Neural cell (in vitro differentiated cells): ENCODE measurements around the gene SLC66A1. TPM values are rescaled to one million over a fixed set of nuclear protein-coding genes. Genes with fewer than 3 reads are reported as not detected.
"Not testable (repeated sequence)": the region's sequence is repeated elsewhere in the genome, so short reads cannot be mapped to it uniquely, and the experiment has no call there.

Experiments
- H2AFZ ChIP-seq: fragments of 200-600, 300-800 bp; sonication (generic), shearing (Covaris generic); 2 replicates; pipeline ENCODE4 v1.6.0; 2014; ENCODE audit warnings: low read depth, mild to moderate bottlenecking, antibody characterized with exemption, low read length, moderate library complexity
- H3F3A ChIP-seq: fragments of 200-600 bp; shearing (Covaris generic); 2 replicates; pipeline ENCODE4 v1.6.1; 2016; ENCODE audit warnings: mild to moderate bottlenecking, moderate library complexity, mixed read lengths, antibody characterized with exemption, low read length; ENCODE audit not compliant: insufficient read depth, poor library complexity, severe bottlenecking
- H3K27ac ChIP-seq: fragments of 200-600, 300-800 bp; sonication (generic), shearing (Covaris generic); 2 replicates; pipeline ENCODE4 v1.5.1; 2014; ENCODE audit warnings: mild to moderate bottlenecking, low read length, moderate library complexity
- H3K27me3 ChIP-seq: fragments of 300-800, 200-600 bp; sonication (generic), shearing (Covaris generic); 2 replicates; pipeline ENCODE4 v1.6.0; 2014; ENCODE audit warnings: mild to moderate bottlenecking, low read depth, low read length, moderate library complexity; ENCODE audit not compliant: insufficient read depth
- H3K36me3 ChIP-seq: fragments of 300-800, 200-600 bp; sonication (generic), shearing (Covaris generic); 2 replicates; pipeline ENCODE4 v1.5.1; 2014; ENCODE audit warnings: mild to moderate bottlenecking, antibody characterized with exemption, low read length, moderate library complexity; ENCODE audit not compliant: insufficient read depth
- H3K4me2 ChIP-seq: fragments of 300-800, 200-600 bp; sonication (generic), shearing (Covaris generic); 2 replicates; pipeline ENCODE4 v1.6.0; 2014; ENCODE audit warnings: mild to moderate bottlenecking, low read length
- H3K4me3 ChIP-seq: fragments of 300-800, 200-600 bp; sonication (generic), shearing (Covaris generic); 2 replicates; pipeline ENCODE4 v1.5.1; 2014; ENCODE audit warnings: mild to moderate bottlenecking, low read length, moderate library complexity
- H3K79me2 ChIP-seq: fragments of 200-600 bp; shearing (Covaris generic); replicated peaks from 2 replicates; pipeline ENCODE4 v1.6.0; 2014; ENCODE audit warnings: mild to moderate bottlenecking, low read length, moderate library complexity; ENCODE audit not compliant: insufficient read depth
- H3K9ac ChIP-seq: fragments of 300-800, 200-600 bp; sonication (generic), shearing (Covaris generic); 2 replicates; pipeline ENCODE4 v1.6.1; 2016; ENCODE audit warnings: mild to moderate bottlenecking, low read length, mixed read lengths
- H3K9me2 ChIP-seq: fragments of 200-600 bp; shearing (Covaris generic); 2 replicates; pipeline ENCODE4 v1.6.1; 2016; ENCODE audit warnings: mild to moderate bottlenecking, low read length, mixed read lengths; ENCODE audit not compliant: insufficient read depth
- H3K9me3 ChIP-seq: fragments of 200-600, 300-800 bp; sonication (generic), shearing (Covaris generic); 2 replicates; pipeline ENCODE4 v1.6.1; 2016; ENCODE audit warnings: mild to moderate bottlenecking, mixed run types, low read length, moderate library complexity, mixed read lengths
- H4K20me1 ChIP-seq: fragments of 200-600 bp; shearing (Covaris generic); 2 replicates; pipeline ENCODE4 v1.6.1; 2016; ENCODE audit warnings: mild to moderate bottlenecking, mixed run types; ENCODE audit not compliant: insufficient read depth
- CTCF ChIP-seq: fragments of 450-650 bp; IDR thresholded peaks from 2 replicates; pipeline ENCODE4 v1.5.1; 2014; ENCODE audit warnings: antibody characterized with exemption, mild to moderate bottlenecking, moderate library complexity; ENCODE audit not compliant: poor library complexity, severe bottlenecking
- EP300 ChIP-seq: fragments of 450-650 bp; conservative IDR thresholded peaks from 2 replicates; pipeline ENCODE4 v1.6.1; 2014; ENCODE audit warnings: antibody characterized with exemption, mild to moderate bottlenecking, moderate library complexity; ENCODE audit not compliant: poor library complexity, severe bottlenecking
- EZH2 ChIP-seq: fragments of 200-600, 300-800 bp; shearing (Covaris generic), sonication (generic); IDR thresholded peaks from 2 replicates; pipeline ENCODE4 v1.6.1; 2014; ENCODE audit warnings: antibody characterized with exemption, low read length, borderline replicate concordance, mild to moderate bottlenecking; ENCODE audit not compliant: insufficient read depth, poor library complexity, severe bottlenecking
- MXI1 ChIP-seq: fragments of 450-650 bp; conservative IDR thresholded peaks from 2 replicates; pipeline ENCODE4 v1.6.1; 2014; ENCODE audit warnings: antibody characterized with exemption, mild to moderate bottlenecking; ENCODE audit not compliant: poor library complexity, severe bottlenecking
- POLR2AphosphoS5 ChIP-seq: IDR thresholded peaks from 2 replicates; pipeline ENCODE4 v1.6.1; 2012
- RAD21 ChIP-seq: fragments of 450-650 bp; conservative IDR thresholded peaks from 2 replicates; pipeline ENCODE4 v1.6.1; 2014; ENCODE audit warnings: antibody characterized with exemption, mild to moderate bottlenecking, moderate library complexity
- REST ChIP-seq: IDR thresholded peaks from 2 replicates; pipeline ENCODE4 v1.6.1; 2012; ENCODE audit warnings: borderline replicate concordance
- SMC3 ChIP-seq: fragments of 450-650 bp; conservative IDR thresholded peaks from 2 replicates; pipeline ENCODE4 v1.6.1; 2014; ENCODE audit warnings: antibody characterized with exemption, mild to moderate bottlenecking, moderate library complexity; ENCODE audit not compliant: poor library complexity
- TAF1 ChIP-seq: IDR thresholded peaks from 2 replicates; pipeline ENCODE4 v1.6.1; 2012; ENCODE audit warnings: low read depth
- polyA plus RNA-seq: library from polyadenylated mRNA; depleted of rRNA; stranded (reverse); fragments of >200 nt; gene quantifications from 2 replicates; pipeline ENCODE4 v1.2.3, GENCODE V29; 2014

SLC66A1 gene
- polyA plus RNA-seq, 1 donor from 2014 or later: 31.8 TPM

- no peak overlapping the region for H2AFZ ChIP-seq
- TF ChIP-seq EZH2 (no peak), REST (no peak), EP300 (no peak), SMC3 (no peak), RAD21 (no peak), MXI1 (no peak), POLR2AphosphoS5 (no peak), TAF1 (no peak), CTCF (no peak)
- no peak overlapping the region for H3K4me3 ChIP-seq
- no peaks in the 10 kb centered on the region for H4K20me1 ChIP-seq
- H3K79me2 ChIP-seq: no peaks in the 10 kb centered on the region
- no peaks in the 10 kb centered on the region for H3K9me3 ChIP-seq
- H3K36me3 ChIP-seq: no peaks in the 10 kb centered on the region
- no peaks in the 10 kb centered on the region for H3F3A ChIP-seq
- no peak overlapping the region for H3K4me2 ChIP-seq
- H3K27me3 ChIP-seq: no peaks in the 10 kb centered on the region
- H3K27ac ChIP-seq: no peak overlapping the region
- no peak overlapping the region for H3K9ac ChIP-seq
- no peaks in the 10 kb centered on the region for H3K9me2 ChIP-seq
These were observed 43.7 kb upstream of the SLC66A1 start for GRCh38 chr1:19268445-19268844.

- H4K20me1 ChIP-seq, H3K9me3 ChIP-seq, H3K9me2 ChIP-seq, H3K27me3 ChIP-seq, H3K9ac ChIP-seq, H3F3A ChIP-seq, H3K36me3 ChIP-seq, H3K27ac ChIP-seq, H3K4me3 ChIP-seq, H2AFZ ChIP-seq, H3K79me2 ChIP-seq, H3K4me2 ChIP-seq: not testable (repeated sequence)
These were observed 42.4 kb upstream of the SLC66A1 start for GRCh38 chr1:19269427-19270342.

- not testable (repeated sequence) for H3K4me3 ChIP-seq, H3K9ac ChIP-seq, H3K27ac ChIP-seq
These were observed 41.8 kb upstream of the SLC66A1 start for GRCh38 chr1:19270343-19270730.

More at GRCh38 chr1:19270343-19270730, 41.8 kb upstream of the SLC66A1 start:
- H3F3A ChIP-seq, H3K4me2 ChIP-seq, H3K9me2 ChIP-seq, H2AFZ ChIP-seq, H3K27me3 ChIP-seq, H3K9me3 ChIP-seq, H4K20me1 ChIP-seq, H3K79me2 ChIP-seq, H3K36me3 ChIP-seq: not testable (repeated sequence)
